ENCODE measurements around the gene MRPL48.

MRPL48 gene

DNA sequence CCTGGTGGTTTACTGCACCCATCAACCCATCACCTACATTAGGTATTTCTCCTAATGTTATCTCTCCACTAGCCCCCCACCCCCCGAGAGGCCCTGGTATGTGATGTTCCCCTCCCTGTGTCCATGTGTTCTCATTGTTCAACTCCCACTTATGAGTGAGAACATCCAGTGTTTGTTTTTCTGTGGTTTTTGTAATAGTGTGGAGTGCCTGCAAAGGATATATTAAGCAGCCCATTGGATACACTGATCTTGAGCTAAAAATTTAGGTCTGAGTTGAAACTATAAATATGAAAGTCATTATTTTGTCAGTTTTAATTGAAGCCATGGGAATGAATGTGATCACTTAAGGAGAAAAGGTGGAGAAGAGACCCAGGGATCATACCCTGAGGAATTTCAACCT is 23.0 kb downstream of the MRPL48 start:
- TF ChIP-seq, protein P1, sequence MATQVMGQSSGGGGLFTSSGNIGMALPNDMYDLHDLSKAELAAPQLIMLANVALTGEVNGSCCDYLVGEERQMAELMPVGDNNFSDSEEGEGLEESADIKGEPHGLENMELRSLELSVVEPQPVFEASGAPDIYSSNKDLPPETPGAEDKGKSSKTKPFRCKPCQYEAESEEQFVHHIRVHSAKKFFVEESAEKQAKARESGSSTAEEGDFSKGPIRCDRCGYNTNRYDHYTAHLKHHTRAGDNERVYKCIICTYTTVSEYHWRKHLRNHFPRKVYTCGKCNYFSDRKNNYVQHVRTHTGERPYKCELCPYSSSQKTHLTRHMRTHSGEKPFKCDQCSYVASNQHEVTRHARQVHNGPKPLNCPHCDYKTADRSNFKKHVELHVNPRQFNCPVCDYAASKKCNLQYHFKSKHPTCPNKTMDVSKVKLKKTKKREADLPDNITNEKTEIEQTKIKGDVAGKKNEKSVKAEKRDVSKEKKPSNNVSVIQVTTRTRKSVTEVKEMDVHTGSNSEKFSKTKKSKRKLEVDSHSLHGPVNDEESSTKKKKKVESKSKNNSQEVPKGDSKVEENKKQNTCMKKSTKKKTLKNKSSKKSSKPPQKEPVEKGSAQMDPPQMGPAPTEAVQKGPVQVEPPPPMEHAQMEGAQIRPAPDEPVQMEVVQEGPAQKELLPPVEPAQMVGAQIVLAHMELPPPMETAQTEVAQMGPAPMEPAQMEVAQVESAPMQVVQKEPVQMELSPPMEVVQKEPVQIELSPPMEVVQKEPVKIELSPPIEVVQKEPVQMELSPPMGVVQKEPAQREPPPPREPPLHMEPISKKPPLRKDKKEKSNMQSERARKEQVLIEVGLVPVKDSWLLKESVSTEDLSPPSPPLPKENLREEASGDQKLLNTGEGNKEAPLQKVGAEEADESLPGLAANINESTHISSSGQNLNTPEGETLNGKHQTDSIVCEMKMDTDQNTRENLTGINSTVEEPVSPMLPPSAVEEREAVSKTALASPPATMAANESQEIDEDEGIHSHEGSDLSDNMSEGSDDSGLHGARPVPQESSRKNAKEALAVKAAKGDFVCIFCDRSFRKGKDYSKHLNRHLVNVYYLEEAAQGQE (IDR thresholded peaks at IDR 0.05; ENCODE audit: insufficient read depth in 1 of 2, low read depth in 2 of 2, low read length in 2 of 2), result no peak
- TF ChIP-seq TAF1 (IDR thresholded peaks at IDR 0.05; ENCODE audit: borderline replicate concordance, insufficient read depth, low read length) (no peak), SIN3A (IDR thresholded peaks at IDR 0.05; ENCODE audit: borderline replicate concordance, insufficient read depth, low read length) (no peak), FOXP2 (optimal IDR thresholded peaks at IDR 0.05; ENCODE audit: borderline replicate concordance, extremely low read depth, extremely low read length, insufficient read depth) (no peak), POLR2AphosphoS5 (IDR thresholded peaks at IDR 0.05; ENCODE audit: low read depth, low read length) (no peak)

DNA sequence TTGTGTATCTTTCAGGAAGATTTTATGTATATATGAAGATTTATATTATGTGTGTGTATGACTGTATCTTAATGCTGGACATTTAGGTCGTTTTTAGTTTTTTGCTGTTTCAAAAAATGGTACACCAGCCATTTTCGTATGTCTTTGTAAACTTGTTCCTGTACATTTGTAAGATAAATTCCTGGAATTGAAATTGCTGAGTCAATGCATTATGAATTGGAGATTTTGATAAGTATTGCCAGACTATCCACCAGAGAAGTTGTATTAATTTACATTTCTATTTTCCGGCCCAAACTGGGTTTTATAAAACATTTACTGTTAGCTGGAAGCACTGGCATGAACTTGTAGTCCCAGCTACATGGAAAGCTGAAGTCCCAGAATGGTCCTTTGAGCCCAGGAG is 24.6 kb downstream of the MRPL48 start:
- no peak for TF ChIP-seq FOXP2 (optimal IDR thresholded peaks at IDR 0.05; ENCODE audit: borderline replicate concordance, extremely low read depth, extremely low read length, insufficient read depth)
- no peak for TF ChIP-seq TAF1 (IDR thresholded peaks at IDR 0.05; ENCODE audit: borderline replicate concordance, insufficient read depth, low read length)
- no peak for TF ChIP-seq POLR2AphosphoS5 (IDR thresholded peaks at IDR 0.05; ENCODE audit: low read depth, low read length)
- TF ChIP-seq SIN3A (IDR thresholded peaks at IDR 0.05; ENCODE audit: borderline replicate concordance, insufficient read depth, low read length), result no peak
- TF ChIP-seq, protein P1 (IDR thresholded peaks at IDR 0.05; ENCODE audit: insufficient read depth in 1 of 2, low read depth in 2 of 2, low read length in 2 of 2), result no peak

DNA sequence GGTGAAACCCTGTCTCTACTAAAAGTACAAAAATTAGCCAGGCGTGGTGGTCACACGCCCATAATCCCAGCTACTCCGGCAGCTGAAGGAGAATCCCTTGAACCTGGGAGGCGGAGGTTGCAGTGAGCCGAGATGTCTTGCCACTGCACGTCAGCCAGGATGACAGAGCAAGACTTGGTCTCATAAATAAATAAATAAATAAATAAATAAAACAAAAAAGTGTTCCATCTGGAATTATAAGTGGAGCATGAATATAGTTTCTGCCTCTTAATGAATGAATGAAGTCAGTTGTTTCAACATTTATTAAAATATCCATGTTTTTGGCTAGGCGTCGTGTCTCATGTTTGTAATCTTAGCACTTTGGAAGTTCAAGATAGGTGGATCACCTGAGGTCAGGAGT is 27.1 kb downstream of the MRPL48 start:
- TF ChIP-seq, protein P1 (IDR thresholded peaks at IDR 0.05; ENCODE audit: insufficient read depth in 1 of 2, low read depth in 2 of 2, low read length in 2 of 2), result no peak
- no peak for TF ChIP-seq POLR2AphosphoS5 (IDR thresholded peaks at IDR 0.05; ENCODE audit: low read depth, low read length)

DNA sequence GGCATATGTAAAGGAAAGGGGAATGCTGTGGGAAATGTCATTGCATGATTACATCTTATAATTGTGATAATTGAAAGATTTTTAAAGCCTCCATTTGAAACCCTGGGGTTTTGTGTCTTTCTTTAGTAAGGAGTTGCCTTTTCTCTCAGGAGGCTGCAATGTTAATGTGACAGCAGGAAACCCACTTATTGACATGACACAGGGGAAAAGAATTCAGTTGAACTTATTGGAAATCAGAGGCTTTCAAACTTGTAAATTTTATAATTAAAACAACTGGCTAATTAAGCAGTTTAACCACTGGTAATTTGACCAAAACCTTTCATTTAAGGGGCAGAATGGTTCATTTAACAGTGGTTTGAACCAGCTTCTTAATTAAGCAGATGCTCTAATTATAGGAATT is 31.2 kb downstream of the MRPL48 start:
- no peak for TF ChIP-seq TAF1 (IDR thresholded peaks at IDR 0.05; ENCODE audit: borderline replicate concordance, insufficient read depth, low read length)
- no peak for TF ChIP-seq FOXP2 (optimal IDR thresholded peaks at IDR 0.05; ENCODE audit: borderline replicate concordance, extremely low read depth, extremely low read length, insufficient read depth)
- TF ChIP-seq POLR2AphosphoS5 (IDR thresholded peaks at IDR 0.05; ENCODE audit: low read depth, low read length), result no peak
- TF ChIP-seq, protein P1 (IDR thresholded peaks at IDR 0.05; ENCODE audit: insufficient read depth in 1 of 2, low read depth in 2 of 2, low read length in 2 of 2), result no peak
- no peak for TF ChIP-seq SIN3A (IDR thresholded peaks at IDR 0.05; ENCODE audit: borderline replicate concordance, insufficient read depth, low read length)

DNA sequence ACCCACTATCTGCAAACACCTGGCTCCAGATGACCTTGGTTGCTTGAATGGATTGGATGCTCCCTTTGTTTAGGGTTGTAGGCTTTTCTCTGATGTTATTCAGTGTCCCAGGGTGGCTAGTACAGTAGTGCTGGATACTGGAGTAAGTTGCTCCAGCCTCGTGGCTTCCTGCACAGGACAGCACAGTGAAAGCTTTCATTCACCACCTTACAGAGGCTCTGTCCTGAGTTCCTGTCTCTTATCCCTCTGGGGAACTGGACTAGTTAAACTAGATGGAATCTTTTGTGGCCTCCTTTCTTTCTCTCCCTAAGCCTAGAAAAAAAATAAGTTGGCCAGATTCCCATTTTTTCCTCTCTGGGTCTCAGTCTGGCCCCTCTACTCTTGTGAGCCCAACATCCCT is 42.6 kb downstream of the MRPL48 start:
- no peak for TF ChIP-seq FOXP2 (optimal IDR thresholded peaks at IDR 0.05; ENCODE audit: borderline replicate concordance, extremely low read depth, extremely low read length, insufficient read depth)
- no peak for TF ChIP-seq TAF1 (IDR thresholded peaks at IDR 0.05; ENCODE audit: borderline replicate concordance, insufficient read depth, low read length)
- no peak for TF ChIP-seq POLR2AphosphoS5 (IDR thresholded peaks at IDR 0.05; ENCODE audit: low read depth, low read length)
- no peak for TF ChIP-seq SIN3A (IDR thresholded peaks at IDR 0.05; ENCODE audit: borderline replicate concordance, insufficient read depth, low read length)

Measured in PFSK-1 (cell line).